HuH-7 (cell line): ENCODE results near the gene SPAG8.

ENCODE experiments used
- DNase-seq: peaks from one replicate; pipeline ENCODE4 v3.0.0; 2011; ENCODE audit warnings: low spot score

SPAG8 gene

DNA sequence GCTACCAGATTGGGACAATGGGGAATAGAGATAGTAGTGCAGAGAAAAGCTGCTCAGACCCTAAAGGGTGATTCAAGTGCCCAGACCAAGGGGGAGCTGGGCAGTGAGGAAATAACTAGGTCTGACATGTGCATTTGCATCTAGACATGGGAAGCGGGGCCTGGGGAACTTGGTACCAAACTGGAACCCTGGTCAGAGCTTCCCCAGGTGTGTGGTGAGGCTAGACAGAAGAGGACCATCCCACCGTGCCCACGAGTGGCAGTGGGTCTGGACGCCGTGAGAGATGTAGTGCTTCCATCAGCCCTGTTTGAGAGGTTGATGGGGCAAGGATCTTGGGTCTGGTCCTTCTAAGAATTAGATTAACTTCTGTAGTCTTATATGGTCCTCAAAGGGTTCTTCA lies 24.5 kb upstream of the SPAG8 start:
- no peak for DNase-seq

DNA sequence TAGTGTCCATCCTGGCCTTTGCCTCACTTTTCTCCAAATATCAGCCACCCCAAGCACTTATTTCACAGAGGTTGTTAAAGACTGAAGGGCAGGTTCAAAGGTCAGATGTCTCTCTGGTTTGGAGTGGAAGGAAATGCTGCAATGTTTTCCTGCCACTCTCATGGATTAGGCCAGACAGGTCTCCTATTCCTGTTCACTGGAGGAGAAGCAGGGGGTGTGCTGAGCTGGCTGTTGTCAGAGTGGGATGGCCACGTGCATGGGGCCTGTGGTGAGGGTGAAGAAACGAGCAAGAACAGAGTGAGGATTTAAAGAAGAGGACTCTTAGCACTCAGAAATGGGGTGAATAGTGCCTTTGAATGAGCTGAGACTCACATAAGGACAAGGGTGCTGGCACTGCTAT lies 23.7 kb upstream of the SPAG8 start:
- DNase-seq: peak; percentile 43

DNA sequence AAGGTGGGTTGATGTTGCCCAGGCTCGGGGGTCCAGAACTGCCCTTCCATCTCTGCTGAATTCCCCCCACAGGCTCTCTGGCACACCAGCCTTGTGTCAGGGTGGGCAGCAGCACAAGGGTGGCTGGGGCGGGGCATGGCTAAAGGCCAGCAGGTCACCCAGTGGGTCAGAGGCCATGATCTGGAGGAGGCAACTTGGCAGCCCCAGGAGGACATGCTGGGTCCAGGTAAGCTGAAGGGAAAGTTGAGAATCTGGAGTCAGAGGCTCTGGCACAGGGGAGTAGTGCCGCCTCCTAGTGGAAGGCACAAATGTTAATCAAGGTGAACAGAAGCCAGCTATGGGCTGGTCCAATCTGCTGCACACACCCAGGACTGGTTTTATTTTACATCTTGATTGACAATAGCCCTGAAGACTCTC lies 23.2 kb upstream of the SPAG8 start:
- DNase-seq: peak; percentile 70

DNA sequence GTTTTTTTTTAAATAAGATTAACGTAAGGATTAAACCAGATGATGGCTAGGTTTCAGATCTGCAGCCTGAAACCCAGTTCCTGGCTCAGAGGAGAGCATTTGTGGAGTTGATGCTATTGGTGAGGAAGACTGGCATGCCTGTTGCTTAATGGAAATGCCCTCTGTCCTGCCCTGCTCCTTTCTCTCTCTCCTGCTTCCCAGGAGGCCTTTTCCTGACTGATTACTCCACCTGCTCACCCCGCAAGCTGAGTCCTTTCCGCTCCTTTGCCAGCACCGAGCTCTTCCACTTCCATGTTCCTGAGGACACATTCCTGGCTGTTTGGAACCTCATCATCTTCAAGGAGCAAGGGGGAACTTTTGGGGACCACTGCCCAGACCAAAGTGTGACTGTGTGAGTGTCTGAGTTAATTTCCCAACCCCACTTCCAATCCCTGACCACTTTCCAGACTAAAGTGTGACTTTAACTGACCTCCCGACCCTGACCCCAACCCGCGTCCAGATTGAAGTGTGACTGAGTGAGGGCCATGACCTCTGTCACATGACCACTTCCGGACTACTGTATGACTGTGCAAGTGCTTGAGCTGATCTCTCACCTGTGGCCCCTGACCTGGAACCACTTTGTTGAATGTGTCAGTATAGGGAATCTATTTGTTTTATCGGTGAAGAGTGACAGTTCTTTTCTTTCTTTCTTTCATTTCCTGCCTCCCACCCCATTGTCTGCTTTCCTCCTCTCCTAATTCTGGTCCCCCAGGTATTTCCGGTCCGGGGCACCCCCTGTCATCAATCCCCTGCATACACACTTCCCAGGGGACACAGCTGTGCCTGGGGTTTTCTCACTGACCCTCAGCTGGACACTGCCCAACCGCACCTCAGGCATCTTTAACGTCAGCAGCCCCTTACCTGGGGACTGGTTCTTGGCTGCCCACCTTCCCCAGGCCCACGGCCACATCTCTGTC lies 22.5 kb upstream of the SPAG8 start:
- DNase-seq: no peak

DNA sequence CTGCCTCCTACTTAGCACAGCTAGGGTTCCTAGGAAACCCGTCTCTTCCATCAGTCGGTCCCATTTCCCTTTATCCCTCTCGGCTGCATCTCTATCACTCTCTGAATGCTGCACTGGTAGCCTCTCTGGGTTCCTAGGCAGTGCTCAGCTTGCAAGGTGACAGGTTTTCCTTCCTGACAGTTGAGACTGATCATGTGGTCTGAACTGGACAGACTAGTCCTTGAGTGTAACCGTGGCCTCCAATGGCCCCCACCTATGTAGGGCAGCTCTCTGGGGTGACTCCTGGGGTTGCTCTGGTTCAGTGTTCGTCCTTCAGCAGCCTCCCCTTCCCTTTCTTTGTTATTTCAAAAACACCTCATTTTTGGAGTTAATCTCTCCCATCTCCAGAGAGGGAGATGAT lies 20.8 kb upstream of the SPAG8 start:
- no peak for DNase-seq

DNA sequence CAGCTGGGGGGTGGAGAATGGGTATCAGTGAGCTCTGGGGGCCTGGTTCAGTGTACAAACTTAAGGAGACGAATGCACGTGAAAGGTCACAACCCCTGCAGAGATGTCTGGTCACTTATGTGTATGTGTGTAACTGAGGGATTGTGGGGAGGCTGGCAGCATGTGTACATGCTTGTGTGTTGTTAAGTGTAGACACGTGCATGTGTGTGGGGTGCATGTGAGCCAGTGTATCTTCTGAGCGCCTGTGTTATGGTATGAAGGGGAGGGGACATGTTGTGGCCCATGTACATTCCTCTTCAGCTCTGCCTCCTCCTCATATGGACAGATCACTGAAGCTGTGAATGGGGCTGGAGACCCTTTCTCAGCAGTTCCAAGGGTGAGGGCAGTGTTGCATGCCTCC lies 19.0 kb upstream of the SPAG8 start:
- DNase-seq: no peak

DNA sequence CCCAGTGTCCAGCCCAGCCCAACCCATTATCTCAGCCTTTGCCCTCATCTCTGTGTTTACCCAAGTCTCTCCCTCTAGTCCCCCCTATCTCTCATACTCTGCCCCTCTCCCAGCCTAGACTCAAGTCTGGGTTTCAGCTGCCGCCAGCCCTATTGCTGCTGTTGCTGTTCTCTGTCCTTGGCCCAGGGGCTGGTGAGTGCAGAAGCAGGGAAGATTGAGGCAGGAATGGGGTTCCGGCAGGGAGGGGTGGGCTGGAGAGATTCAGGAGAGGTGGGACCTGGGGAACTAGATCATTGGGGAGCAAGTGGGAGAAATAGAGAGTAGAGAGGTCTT lies 17.7 kb upstream of the SPAG8 start:
- DNase-seq: no peak

DNA sequence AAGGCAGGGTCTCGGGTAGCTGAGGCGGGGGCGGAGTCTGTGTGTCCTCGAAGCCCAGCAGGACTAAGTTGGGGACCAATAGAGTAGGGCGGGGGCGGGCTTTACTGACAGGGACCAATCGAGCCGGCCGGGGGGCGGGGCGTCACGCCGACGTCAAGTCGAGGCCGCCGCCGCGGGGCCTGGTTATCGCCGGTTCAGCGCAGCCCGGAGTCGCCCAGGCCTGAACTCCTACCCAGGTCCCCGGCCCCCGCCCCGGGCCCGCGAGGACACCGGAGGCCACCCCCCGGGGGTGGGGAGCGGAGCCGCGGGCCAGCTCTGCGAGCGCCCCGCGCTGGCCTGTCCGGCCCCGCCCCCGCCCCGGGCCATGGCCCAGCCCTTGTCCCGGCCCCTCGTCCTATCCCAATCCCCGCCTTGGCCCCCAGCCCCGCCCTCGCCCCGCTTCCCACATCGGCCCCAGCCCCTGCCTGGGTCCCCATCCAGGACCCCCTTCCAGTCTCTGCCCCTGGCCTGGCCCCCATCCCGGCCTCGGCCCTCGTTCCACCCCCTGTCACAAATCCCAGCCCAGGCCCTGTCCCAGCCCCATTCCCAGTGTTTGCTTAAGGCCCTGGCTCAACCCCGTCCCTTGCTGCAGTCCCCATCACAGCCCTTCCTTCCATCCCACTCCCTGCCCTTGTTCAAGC lies 17.2 kb upstream of the SPAG8 start, which contains the start of gene TMEM8B:
TSS of gene TMEM8B (plus strand) at position 145 of the 680 bp plus-strand sequence. CDS start at position 365, 220 bp downstream.
- DNase-seq: peak; percentile 95

DNA sequence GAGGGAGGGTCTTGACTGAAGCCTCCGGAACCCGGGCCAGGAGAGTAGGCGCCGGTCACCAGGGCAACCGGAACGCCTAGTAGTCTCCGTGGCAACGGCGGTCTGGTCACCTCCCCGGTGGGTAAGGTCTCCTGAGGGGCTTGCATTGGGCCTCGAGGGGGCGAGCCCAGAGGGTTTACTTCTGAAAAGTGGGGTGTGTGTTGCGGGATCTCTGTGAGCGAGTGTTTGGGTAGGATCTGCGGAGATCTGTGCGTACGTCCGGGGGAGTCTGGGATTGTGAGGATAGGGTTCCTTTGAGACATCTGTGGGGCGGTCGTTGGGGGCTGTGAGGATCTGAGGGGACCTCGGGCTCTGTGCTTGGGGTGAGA lies 16.6 kb upstream of the SPAG8 start, which contains the start of gene FAM221B:
TSS of gene FAM221B (minus strand) at position 17 of the 368 bp plus-strand sequence. CDS start 2,571 bp downstream, outside the sequence.
- DNase-seq: no peak

DNA sequence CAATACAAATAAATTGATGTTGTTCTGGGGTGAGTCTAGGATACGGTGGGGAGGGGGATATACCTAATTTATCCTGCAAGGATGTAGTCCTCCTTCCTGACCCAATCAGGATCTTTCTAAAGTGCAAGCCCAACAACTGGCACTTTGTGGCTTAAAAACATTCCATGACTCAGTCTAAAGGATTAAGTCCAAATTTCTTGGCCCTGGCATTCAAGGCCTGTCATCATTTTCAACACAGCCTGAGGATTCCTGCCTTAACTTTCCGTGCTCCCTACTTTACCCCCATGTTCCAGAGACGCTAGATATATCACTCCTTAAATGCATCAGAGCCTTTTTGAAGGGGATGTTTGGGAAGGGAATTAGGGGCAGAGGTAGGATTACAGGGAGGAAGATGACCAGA lies 15.4 kb upstream of the SPAG8 start:
- DNase-seq: no peak

DNA sequence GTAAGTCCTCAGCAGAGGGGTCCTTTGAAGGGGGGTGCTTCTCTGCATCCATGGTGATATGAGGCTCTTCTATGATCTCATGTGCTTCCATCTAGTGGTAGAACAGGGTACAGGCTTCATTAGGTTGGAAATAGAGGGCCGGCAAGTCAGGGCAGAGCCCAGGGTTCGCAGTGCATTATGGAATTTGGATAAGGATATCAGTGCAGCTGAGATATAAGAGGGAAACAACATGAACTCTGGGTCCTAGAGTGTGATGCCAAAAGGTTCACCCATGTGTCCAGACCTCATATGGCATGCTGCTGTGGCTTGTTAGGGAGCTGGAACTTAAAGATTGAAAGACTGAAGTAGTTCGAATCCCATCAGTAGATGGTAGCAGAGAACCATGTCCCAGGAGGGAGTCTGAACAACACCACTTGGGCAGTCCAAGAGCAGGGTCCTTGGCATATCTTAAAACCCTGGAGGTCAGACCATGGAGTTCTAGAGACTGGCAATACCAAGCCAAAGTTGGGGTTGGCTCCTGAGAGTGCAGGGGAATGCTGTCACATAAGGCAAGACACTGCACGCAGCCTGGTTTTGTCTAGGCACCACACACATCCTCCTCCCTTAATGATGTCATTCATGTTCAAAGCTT lies 14.1 kb upstream of the SPAG8 start:
- peak; percentile 58 for DNase-seq

DNA sequence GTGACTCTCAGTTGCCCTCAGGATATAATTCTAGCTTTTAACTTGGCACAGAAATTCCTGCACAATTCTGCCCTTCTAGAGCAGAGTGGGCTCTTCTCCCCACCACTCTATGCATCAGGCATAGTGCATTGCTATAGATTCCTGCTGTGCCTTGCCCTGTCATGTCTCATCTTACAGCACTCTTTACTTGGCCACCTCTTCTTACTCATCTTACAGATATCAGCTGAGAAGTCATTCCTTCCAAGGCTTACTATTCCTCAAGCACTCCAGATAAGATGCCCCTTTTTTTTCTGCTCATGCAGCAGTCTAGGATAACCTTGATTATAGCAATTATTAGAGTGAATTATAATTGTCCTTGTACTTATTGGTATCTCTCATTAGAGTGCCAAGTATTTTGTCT lies 10.9 kb upstream of the SPAG8 start:
- no peak for DNase-seq

DNA sequence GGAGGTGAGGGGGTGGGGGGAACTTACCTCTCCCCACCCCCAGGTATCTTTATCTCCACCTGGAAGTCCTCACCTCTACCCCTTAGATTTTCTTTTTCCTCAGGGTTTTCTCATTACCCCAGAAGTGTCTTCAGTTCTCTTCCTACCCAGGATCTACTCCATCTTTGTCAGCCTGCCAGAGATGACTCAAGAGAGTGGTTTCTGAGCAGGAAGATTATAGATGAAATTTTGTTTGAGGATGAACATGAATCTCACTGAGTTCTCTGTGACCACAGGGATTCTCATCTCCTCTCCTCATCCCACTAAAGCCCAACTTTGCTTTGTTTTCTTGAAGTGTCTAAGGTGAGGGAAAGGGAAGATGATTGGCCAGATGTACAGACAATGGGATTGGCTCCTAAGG lies 8.0 kb upstream of the SPAG8 start:
- DNase-seq: no peak

DNA sequence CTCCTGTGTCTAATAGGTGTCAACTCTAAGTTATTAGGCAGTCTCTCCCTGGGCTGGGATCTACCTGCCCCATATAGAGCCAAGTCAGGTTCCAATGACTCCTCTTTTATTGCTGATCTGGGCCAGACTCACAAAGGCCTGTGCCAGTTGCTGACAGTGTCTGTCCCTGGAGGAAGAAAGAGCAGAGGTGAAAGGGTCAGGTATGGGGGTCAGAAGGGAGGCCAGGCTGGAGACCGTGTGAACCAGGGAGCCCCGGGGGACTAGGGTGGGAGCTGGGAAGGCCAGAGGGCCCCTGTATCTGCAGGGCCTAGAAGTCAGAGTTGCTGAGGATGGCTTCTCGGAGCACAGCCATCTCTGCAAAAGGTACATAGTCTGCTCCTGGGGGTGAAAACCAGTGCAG lies 6.3 kb upstream of the SPAG8 start:
- no peak for DNase-seq

DNA sequence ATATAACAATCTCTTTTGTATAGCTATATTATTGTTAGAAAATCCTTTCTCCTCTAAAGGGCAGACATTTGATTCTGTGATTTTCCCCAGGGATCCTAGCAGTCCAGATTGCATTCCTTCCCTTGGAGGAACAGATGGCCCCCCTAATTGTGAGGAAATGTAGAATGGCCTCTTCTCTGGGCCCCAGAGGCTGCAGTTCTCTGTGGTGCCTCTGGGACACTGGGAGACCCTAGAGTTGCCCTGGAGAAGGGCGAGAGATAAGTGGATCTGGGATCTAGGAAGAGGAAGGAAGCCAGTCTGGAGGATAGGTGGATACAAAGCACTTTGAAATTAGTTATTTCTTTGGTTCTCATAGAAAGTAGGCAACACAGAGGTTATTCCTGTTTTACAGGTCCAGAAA lies 4.6 kb upstream of the SPAG8 start:
- no peak for DNase-seq

DNA sequence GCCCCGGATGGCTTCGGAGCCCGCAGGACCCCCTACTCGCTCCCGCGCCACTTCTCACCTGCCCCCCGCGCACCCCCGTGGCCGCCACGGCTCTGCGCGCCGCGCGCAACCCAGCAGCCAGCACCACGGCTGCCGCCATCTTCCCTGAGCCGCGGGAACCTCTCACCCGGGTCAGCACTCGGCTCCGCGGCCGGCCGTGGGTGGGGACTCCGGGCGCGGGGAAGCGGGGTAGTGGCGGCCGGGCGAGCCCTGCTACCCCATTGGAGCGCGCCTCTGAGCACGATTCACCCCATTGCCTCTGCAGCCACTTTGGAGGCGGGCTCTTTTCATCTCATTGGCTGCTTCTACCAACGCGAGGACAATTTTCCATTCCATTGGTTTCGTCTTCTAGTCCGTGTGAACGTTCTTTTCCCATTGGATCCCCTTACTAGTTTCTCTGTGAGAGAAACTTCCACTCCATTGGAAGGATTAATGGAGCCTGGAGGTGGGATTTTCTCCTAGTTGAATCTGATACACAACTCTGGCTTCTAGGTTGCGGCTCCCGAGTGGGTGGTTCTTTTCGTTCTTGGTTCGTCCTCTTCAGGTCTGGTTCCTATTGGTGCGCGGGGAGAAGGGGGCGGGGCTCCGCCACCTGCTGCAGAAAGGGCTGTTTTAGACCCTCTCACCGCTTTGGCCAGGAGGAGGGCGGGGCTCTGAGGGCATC lies 2.9 kb upstream of the SPAG8 start, which contains the start of gene HINT2:
TSS of gene HINT2 (minus strand) at position 202 of the 703 bp plus-strand sequence. CDS start at position 139, 63 bp downstream.
- peak; percentile 91 for DNase-seq

DNA sequence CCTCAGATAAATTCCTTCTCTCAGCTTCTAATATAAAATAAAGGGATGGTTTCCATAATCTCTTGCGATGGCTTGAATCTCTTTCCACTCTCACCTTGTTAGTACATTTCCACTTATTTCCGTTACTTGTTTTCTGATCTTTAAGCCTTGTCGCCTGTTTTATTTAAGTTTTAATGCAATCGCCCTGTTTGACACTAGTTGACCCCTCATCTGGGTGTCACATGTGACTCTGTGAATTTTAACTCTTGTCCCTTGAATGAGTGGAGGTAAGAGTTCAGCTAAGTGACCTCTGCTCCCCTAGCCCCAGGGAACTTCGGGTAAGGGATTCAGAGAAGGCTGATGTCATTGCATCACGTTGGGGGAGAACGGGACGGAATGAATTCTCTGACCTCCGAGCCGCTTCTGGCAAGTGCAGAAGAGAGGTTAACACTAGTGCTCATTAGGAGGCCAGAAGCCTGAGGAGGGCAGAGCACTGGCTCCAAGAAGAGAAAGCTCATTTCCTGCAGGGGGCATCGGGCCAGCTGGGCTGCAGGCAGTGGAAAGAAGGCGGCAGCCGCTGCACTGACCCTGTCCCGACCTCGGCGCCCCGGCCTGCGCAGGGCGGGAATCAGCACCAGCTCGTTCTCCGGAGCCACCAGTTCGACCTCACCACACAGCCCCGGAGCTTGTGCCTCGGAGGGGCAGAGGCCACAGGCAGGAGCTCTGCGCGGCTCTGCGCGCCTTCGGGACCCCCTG lies 2.2 kb upstream of the SPAG8 start:
- DNase-seq: peak; percentile 77

DNA sequence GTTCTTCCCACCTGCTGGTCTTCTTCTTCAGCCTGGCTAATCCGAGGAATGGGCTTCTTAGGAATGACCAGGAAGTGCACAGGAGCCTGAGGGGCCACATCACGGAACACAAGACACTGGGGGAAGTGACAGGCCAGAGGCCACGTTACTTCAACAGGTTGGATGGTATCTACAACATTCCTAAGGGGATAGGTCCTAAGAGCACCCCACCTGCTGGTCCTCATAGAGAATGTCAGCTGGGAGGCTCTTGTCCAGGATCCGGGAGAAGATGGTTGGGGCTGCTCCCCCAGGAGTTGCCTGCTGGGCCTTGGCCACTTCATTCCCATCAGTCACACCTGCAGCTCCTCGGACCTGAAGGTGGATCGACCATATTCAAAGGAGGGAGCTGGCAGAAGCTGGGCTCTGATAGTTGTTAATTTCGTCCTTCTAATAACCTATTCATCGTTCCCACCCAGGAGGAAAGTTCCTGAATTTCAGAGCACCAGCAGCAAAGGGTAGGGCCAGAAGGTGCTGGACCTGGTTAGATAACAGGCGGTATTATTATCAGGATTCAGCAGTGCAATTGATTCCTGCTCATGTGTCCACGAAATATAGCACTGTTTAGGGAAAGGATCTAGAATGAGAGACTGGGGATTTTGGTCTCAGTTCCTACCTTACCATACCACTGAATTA lies 1.5 kb upstream of the SPAG8 start:
- DNase-seq: peak; percentile 61

DNA sequence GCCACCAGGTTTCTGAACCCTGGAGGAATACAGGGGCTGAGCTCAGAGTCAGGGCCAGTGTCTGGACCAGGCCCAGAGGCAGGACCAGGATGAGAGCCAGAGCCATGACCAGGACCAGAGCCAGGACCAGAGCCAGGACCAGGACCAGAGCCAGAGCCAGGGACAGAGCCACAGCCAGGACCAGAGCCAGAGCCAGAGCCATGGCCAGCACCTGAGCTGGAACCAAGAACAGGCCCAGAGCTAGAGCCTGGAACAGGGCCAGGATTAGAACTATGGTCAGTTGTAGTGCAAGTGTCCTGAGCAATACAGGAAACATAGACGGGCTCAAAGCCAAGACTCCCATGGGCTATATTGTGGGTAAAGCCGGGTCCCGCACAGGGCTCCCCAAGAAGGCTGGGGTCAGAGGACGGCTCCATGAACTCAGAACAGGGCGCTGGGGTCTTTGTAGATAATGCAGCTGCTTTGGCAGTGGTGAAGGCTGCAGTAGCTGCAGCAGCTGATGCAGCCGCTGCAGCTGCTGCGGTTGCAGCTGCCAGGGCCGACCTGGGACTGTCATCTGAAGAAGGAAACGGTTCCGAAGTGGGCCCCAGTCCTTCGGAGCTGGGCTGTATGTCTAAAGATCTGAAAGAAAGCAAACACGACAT lies 559 bp downstream of the SPAG8 start:
- no peak for DNase-seq

DNA sequence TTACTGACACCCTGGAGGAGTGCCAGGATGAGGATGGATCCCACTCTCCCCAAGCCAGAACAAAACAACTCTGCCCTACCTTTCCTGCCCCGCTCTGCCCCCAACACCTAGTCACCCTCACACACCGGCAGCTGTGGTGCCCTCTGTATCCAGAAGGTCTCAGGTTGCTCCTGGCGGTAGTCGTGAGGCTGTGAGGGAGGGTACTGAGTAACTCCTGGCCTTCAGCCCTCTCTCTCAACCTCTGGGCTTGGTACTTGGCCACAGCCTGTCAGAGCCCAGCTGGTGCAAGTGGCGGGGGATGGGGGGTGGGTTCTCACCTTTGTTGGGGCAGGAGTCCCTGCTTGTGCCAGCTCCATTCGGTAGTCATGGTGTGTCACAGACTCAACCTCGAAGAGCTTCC lies 1.9 kb downstream of the SPAG8 start:
- no peak for DNase-seq
